ENCODE measurements around the gene TECTA. TPM values are rescaled to one million over a fixed set of nuclear protein-coding genes. Genes with fewer than 3 reads are reported as not detected.

Gene TECTA
- total RNA-seq, 1 donor from 2014 or later = 0.75 TPM

DNA sequence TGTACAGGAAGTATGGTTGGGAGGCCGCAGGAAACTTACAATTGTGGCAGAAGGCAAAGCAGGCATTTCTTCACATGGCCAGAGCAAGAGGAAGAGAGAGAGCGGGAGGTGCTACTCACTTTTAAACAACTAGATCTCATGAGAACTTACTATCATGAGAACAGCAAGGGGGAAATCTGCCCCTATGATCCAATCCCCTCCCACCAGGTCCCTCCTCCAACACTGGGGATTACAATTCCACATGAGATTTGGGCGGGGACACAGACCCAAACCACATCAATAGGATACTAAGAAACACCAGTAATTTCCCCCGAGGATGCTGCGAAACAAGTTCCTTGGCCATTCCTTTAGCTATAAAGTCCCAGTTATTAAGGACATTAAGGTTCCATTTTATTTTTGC is 97.4 kb downstream of the TECTA start:
- H3K36me3 Mint-ChIP-seq (ENCODE audit: low read depth) = no peaks in the 10 kb centered on the region
- H3K4me3 Mint-ChIP-seq (ENCODE audit: unreplicated experiment) = no peak overlapping the region
- H3K27ac Mint-ChIP-seq (ENCODE audit: unreplicated experiment) = no peak overlapping the region
- TF ChIP-seq CTCF (IDR thresholded peaks at IDR 0.05) = no peak
- peaks cover 15% of the 10 kb centered on the region for H3K27me3 Mint-ChIP-seq (ENCODE audit: low read depth)
- no peak for DNase-seq (ENCODE audit: low spot score)
- no peaks in the 10 kb centered on the region for H3K9me3 Mint-ChIP-seq (ENCODE audit: low read depth)
- peaks cover 7% of the 10 kb centered on the region for H3K4me1 Mint-ChIP-seq (ENCODE audit: low read depth)

DNA sequence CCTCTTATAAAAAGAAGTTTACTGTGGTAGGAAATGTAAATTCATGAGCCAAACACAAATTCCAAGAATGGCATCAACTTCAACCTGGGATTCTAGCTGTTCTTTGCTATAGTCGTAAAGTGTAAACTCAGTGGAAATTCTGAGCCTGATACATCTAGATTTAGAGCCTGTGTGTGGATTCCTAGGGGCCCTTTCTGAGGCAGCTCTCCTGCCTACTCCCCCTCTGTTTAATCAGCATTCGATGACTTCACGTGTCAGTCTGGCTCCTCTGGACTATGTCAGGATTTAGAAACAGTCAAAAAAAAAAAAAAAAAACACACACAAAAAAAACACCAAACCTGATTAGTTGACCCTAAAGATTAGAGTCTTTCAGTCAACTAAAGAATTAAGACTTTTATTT is 98.5 kb downstream of the TECTA start:
- Mint-ChIP-seq H3K4me1 (ENCODE audit: low read depth) (peaks cover 6% of the 10 kb centered on the region), H3K27ac (ENCODE audit: unreplicated experiment) (no peak overlapping the region), H3K4me3 (ENCODE audit: unreplicated experiment) (no peak overlapping the region), H3K9me3 (ENCODE audit: low read depth) (no peaks in the 10 kb centered on the region), H3K27me3 (ENCODE audit: low read depth) (peaks cover 15% of the 10 kb centered on the region), H3K36me3 (ENCODE audit: low read depth) (no peaks in the 10 kb centered on the region)
- TF ChIP-seq CTCF (IDR thresholded peaks at IDR 0.05) = no peak
- DNase-seq (ENCODE audit: low spot score) = no peak

DNA sequence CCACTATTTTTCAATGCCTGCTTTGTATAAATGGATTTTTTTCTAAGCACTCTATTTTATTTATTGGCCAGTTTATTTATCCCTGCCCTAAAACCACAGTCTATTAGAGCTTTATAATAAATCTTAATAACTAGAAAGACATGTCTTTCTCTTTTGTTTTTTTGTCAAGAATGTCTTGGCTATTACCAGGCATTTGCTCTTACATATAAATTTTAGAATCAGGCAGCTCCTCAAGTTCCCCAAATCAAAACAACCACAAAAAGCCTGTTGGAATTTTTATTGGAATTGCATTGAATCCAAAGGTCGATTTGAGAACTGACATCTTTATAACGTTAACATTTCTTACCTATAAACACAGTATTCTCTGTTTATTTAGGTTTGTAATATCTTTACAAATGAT is 105.8 kb downstream of the TECTA start:
- H3K27me3 Mint-ChIP-seq (ENCODE audit: low read depth) = peaks cover 19% of the 10 kb centered on the region
- no peak overlapping the region for H3K4me3 Mint-ChIP-seq (ENCODE audit: unreplicated experiment)
- no peak for DNase-seq (ENCODE audit: low spot score)
- no peak for TF ChIP-seq CTCF (IDR thresholded peaks at IDR 0.05)
- no peaks in the 10 kb centered on the region for H3K9me3 Mint-ChIP-seq (ENCODE audit: low read depth)
- H3K4me1 Mint-ChIP-seq (ENCODE audit: low read depth) = peaks cover 5% of the 10 kb centered on the region
- no peaks in the 10 kb centered on the region for H3K36me3 Mint-ChIP-seq (ENCODE audit: low read depth)
- H3K27ac Mint-ChIP-seq (ENCODE audit: unreplicated experiment) = no peak overlapping the region

DNA sequence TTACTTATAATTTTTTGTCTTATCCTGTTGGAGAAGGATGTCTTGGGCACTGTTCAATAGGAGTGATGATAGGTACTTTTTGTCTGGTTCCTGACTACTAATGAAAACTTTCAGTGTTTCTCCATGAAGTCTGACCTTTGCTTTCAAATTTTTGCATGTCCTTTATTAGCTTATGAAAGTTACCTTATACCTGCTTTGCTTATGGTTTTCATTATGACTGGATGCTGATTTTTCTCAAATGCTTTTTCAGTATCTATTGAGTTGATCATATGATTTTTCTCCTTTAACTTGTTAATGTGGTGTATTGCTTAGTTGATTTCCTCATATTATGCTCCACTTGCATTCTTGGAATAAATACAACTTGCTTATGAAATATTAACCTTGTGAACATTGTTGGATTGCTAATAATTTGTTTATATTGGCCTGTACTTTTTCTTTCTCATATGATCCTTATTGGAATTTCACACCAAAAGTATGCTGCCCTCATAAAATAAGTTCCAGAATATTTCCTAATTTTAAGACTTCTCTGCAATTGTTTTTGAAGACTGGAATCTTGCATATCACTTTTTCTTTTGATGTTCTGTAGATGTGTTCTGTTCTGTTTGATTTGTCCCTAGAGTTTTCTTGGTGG is 106.6 kb downstream of the TECTA start:
- no peak for TF ChIP-seq CTCF (IDR thresholded peaks at IDR 0.05)
- Mint-ChIP-seq H3K4me1 (ENCODE audit: low read depth) (peaks cover 5% of the 10 kb centered on the region), H3K27me3 (ENCODE audit: low read depth) (peaks cover 19% of the 10 kb centered on the region), H3K4me3 (ENCODE audit: unreplicated experiment) (no peak overlapping the region), H3K27ac (ENCODE audit: unreplicated experiment) (no peak overlapping the region), H3K36me3 (ENCODE audit: low read depth) (no peaks in the 10 kb centered on the region), H3K9me3 (ENCODE audit: low read depth) (no peaks in the 10 kb centered on the region)
- DNase-seq (ENCODE audit: low spot score) = no peak

GRCh38 chr11:121210445-121211080 is 109.5 kb downstream of the TECTA start:
- Mint-ChIP-seq H3K27me3 (ENCODE audit: low read depth) (peaks cover 22% of the 10 kb centered on the region), H3K4me1 (ENCODE audit: low read depth) (peaks cover 5% of the 10 kb centered on the region), H3K27ac (ENCODE audit: unreplicated experiment) (no peak overlapping the region), H3K4me3 (ENCODE audit: unreplicated experiment) (no peak overlapping the region), H3K9me3 (ENCODE audit: low read depth) (no peaks in the 10 kb centered on the region), H3K36me3 (ENCODE audit: low read depth) (no peaks in the 10 kb centered on the region)
- no peak for TF ChIP-seq CTCF (IDR thresholded peaks at IDR 0.05)
- DNase-seq (ENCODE audit: low spot score) = no peak

All from chondrocyte (in vitro differentiated cells).